Activated CD4-positive, alpha-beta T cell treated with anti-CD3 and anti-CD28 coated beads, Interleukin-2, amount 50 U/mL, for 48 hours (primary cell): ENCODE measurements around the gene PSMA5.
"Not testable (repeated sequence)": the region's sequence is repeated elsewhere in the genome, so short reads cannot be mapped to it uniquely, and the experiment has no call there.

Source experiments
- DNase-seq, 2 experiments: peaks; one replicate each; pipeline ENCODE4 v3.0.0-alpha.2; 2020

Gene PSMA5

GRCh38 chr1:109392037-109392787 is 34.0 kb downstream of the PSMA5 start:
- no peak for DNase-seq

- no peak for DNase-seq
Observed at GRCh38 chr1:109391626-109392025, 34.6 kb downstream of the PSMA5 start.

GRCh38 chr1:109391157-109391556 is 35.1 kb downstream of the PSMA5 start:
- no peak for DNase-seq

GRCh38 chr1:109389638-109390341 is 36.5 kb downstream of the PSMA5 start:
- DNase-seq: no peak

GRCh38 chr1:109388884-109389637 is 37.2 kb downstream of the PSMA5 start:
- no peak for DNase-seq

- DNase-seq: no peak
Observed at GRCh38 chr1:109388208-109388711, 38.0 kb downstream of the PSMA5 start.

GRCh38 chr1:109386054-109386717 is 40.1 kb downstream of the PSMA5 start:
- DNase-seq: no peak

GRCh38 chr1:109385417-109385816 is 40.8 kb downstream of the PSMA5 start:
- DNase-seq: no peak

- no peak for DNase-seq
Observed at GRCh38 chr1:109383854-109384253, 42.4 kb downstream of the PSMA5 start.

GRCh38 chr1:109383087-109383779 is 43.0 kb downstream of the PSMA5 start:
- DNase-seq: no peak

GRCh38 chr1:109381573-109381972 is 44.7 kb downstream of the PSMA5 start:
- no peak for DNase-seq

GRCh38 chr1:109379907-109380306 is 46.3 kb downstream of the PSMA5 start:
- DNase-seq: no peak

GRCh38 chr1:109379422-109379821 is 46.8 kb downstream of the PSMA5 start:
- no peak for DNase-seq

- no peak for DNase-seq
Observed at GRCh38 chr1:109377698-109378097, 48.5 kb downstream of the PSMA5 start.

- DNase-seq: not testable (repeated sequence)
Observed at GRCh38 chr1:109373696-109374095, 52.6 kb downstream of the PSMA5 start.

- DNase-seq: no peak
Observed at GRCh38 chr1:109373126-109373525, 53.1 kb downstream of the PSMA5 start.

- no peak for DNase-seq
Observed at GRCh38 chr1:109372281-109372680, 54.0 kb downstream of the PSMA5 start.

- peak; percentile 9 to 24 for DNase-seq
Observed at GRCh38 chr1:109371341-109371739, 54.9 kb downstream of the PSMA5 start.

GRCh38 chr1:109370712-109371340 is 55.4 kb downstream of the PSMA5 start:
- DNase-seq: no peak

GRCh38 chr1:109369167-109369746 is 57.0 kb downstream of the PSMA5 start:
- no peak for DNase-seq

- DNase-seq: no peak
Observed at GRCh38 chr1:109368464-109368863, 57.8 kb downstream of the PSMA5 start.
